SU-DHL-6 (cell line): ENCODE measurements around the gene THOP1.

Experiments
- H2AFZ ChIP-seq: fragments of 200-600 bp; sonication (generic); 2 replicates; pipeline ENCODE4 v1.6.1; 2014; ENCODE audit warnings: low read depth, mild to moderate bottlenecking, moderate library complexity, mixed read lengths, antibody characterized with exemption, low read length; ENCODE audit not compliant: severe bottlenecking
- H3F3A ChIP-seq: fragments of 200-600 bp; shearing (Covaris generic); 2 replicates; pipeline ENCODE4 v1.6.0; 2016; ENCODE audit warnings: antibody characterized with exemption, mild to moderate bottlenecking; ENCODE audit not compliant: insufficient read depth
- H3K27ac ChIP-seq: fragments of 200-600 bp; sonication (generic); 2 replicates; pipeline ENCODE4 v1.5.1; 2016; ENCODE audit warnings: low read depth, mild to moderate bottlenecking, low read length, moderate library complexity, mixed read lengths
- H3K27me3 ChIP-seq: fragments of 200-600 bp; sonication (generic), shearing (Covaris generic); 2 replicates; pipeline ENCODE4 v1.6.0; 2014; ENCODE audit warnings: mild to moderate bottlenecking, low read length
- H3K36me3 ChIP-seq: fragments of 200-600 bp; sonication (generic); 2 replicates; pipeline ENCODE4 v1.6.1; 2014; ENCODE audit warnings: mild to moderate bottlenecking, low read length, mixed read lengths
- H3K4me2 ChIP-seq: fragments of 300-600, 200-600 bp; shearing (Covaris generic), sonication (generic); 2 replicates; pipeline ENCODE4 v1.6.0; 2014; ENCODE audit warnings: low read length, low read depth, mild to moderate bottlenecking; ENCODE audit not compliant: poor library complexity, severe bottlenecking
- H3K4me3 ChIP-seq: fragments of 200-600 bp; sonication (generic); 2 replicates; pipeline ENCODE4 v1.5.1; 2014; ENCODE audit warnings: antibody characterized with exemption, low read length, mild to moderate bottlenecking, mixed read lengths; ENCODE audit not compliant: insufficient read depth, poor library complexity, severe bottlenecking
- H3K79me2 ChIP-seq: fragments of 200-600 bp; sonication (generic); 2 replicates; pipeline ENCODE4 v1.6.1; 2014; ENCODE audit warnings: mild to moderate bottlenecking, low read length, moderate library complexity; ENCODE audit not compliant: insufficient read depth
- H3K9ac ChIP-seq: fragments of 200-600 bp; sonication (generic); 2 replicates; pipeline ENCODE4 v1.7.0; 2014; ENCODE audit warnings: mild to moderate bottlenecking, low read length
- H3K9me2 ChIP-seq: fragments of 200-600 bp; sonication (generic); replicated peaks from 2 replicates; pipeline ENCODE4 v1.6.1; 2014; ENCODE audit warnings: low read length; ENCODE audit not compliant: insufficient read depth
- H3K9me3 ChIP-seq: fragments of 200-600 bp; sonication (generic); 2 replicates; pipeline ENCODE4 v1.6.1; 2014; ENCODE audit warnings: low read length, mixed read lengths; ENCODE audit not compliant: insufficient read depth
- H4K20me1 ChIP-seq: fragments of 200-600 bp; sonication (generic); 2 replicates; pipeline ENCODE4 v1.6.1; 2014; ENCODE audit warnings: low read depth, mild to moderate bottlenecking, antibody characterized with exemption, low read length, moderate library complexity, mixed read lengths
- CTCF ChIP-seq: fragments of 200-600 bp; sonication (generic); IDR thresholded peaks from one replicate; pipeline ENCODE4 v1.5.1; 2017; ENCODE audit warnings: antibody characterized with exemption, mild to moderate bottlenecking, low read length, moderate library complexity; ENCODE audit not compliant: insufficient read depth, poor library complexity, severe bottlenecking
- EZH2phosphoT487 ChIP-seq: fragments of 200-600 bp; sonication (generic), shearing (Covaris generic); conservative IDR thresholded peaks from 2 replicates; pipeline ENCODE4 v1.6.1; 2018; ENCODE audit warnings: mild to moderate bottlenecking, antibody characterized with exemption, low read length, moderate library complexity, mixed read lengths

THOP1 gene

GRCh38 chr19:2770055-2771013 lies 15.0 kb upstream of the THOP1 start:
- H2AFZ ChIP-seq = no peak overlapping the region
- peaks cover 51% of the 10 kb centered on the region for H3K79me2 ChIP-seq
- no peaks in the 10 kb centered on the region for H3K27me3 ChIP-seq
- no peaks in the 10 kb centered on the region; the same call in 1 of the 2 replicates for H4K20me1 ChIP-seq
- H3F3A ChIP-seq = no peaks in the 10 kb centered on the region
- H3K9ac ChIP-seq = no peak overlapping the region
- H3K4me3 ChIP-seq = no peak overlapping the region
- no peaks in the 10 kb centered on the region for H3K9me3 ChIP-seq
- H3K36me3 ChIP-seq = no peaks in the 10 kb centered on the region
- TF ChIP-seq EZH2phosphoT487 (no peak), CTCF (no peak)
- H3K27ac ChIP-seq = no peak overlapping the region
- no peak overlapping the region for H3K4me2 ChIP-seq
- H3K9me2 ChIP-seq = no peaks in the 10 kb centered on the region

GRCh38 chr19:2771786-2772674 lies 13.3 kb upstream of the THOP1 start:
- Histone ChIP-seq H3K4me3 (no peak overlapping the region), H3K9me2 (no peaks in the 10 kb centered on the region), H3K9me3 (no peaks in the 10 kb centered on the region), H2AFZ (no peak overlapping the region), H4K20me1 (peaks cover 3% of the 10 kb centered on the region; the same call in 1 of the 2 replicates), H3K36me3 (no peaks in the 10 kb centered on the region), H3F3A (no peaks in the 10 kb centered on the region), H3K4me2 (no peak overlapping the region), H3K27ac (no peak overlapping the region), H3K79me2 (peaks cover 68% of the 10 kb centered on the region), H3K9ac (no peak overlapping the region), H3K27me3 (no peaks in the 10 kb centered on the region)
- TF ChIP-seq CTCF = no peak
- TF ChIP-seq EZH2phosphoT487 = no peak

- Histone ChIP-seq H3K9me3 (no peaks in the 10 kb centered on the region), H3K36me3 (no peaks in the 10 kb centered on the region), H3K27ac (no peak overlapping the region), H3K27me3 (no peaks in the 10 kb centered on the region), H3K79me2 (peaks cover 83% of the 10 kb centered on the region), H3K9me2 (no peaks in the 10 kb centered on the region), H3K9ac (no peak overlapping the region), H3F3A (no peaks in the 10 kb centered on the region), H4K20me1 (peaks cover 3% of the 10 kb centered on the region; the same call in 1 of the 2 replicates), H3K4me2 (no peak overlapping the region), H3K4me3 (no peak overlapping the region), H2AFZ (no peak overlapping the region)
- TF ChIP-seq EZH2phosphoT487 = no peak
- no peak for TF ChIP-seq CTCF
Observed at GRCh38 chr19:2774083-2774679, 11.1 kb upstream of the THOP1 start.
